PC-9 (cell line): Measurements from ENCODE around the gene SENP6. TPM values are rescaled to one million over a fixed set of nuclear protein-coding genes. Genes with fewer than 3 reads are reported as not detected.

Experiments
- BruUV-seq: library from RNA; stranded (reverse); fragments of 400-500 nt; replicated peaks from 2 replicates; lab custom pipeline; 2021; lab: Mats Ljungman, UMichigan
- CTCF ChIA-PET: fragments of 300-600 bp; sonication (Branson Sonifier 250); formaldehyde crosslinking; loops from one replicate; lab custom pipeline; 2022; ENCODE audit warnings: antibody characterized with exemption; lab: Charles Lee
- POLR2A ChIA-PET: fragments of 300-600 bp; sonication (Branson Sonifier 250); formaldehyde crosslinking; loops from one replicate; lab custom pipeline; 2022; ENCODE audit warnings: antibody characterized with exemption; ENCODE audit not compliant: unreplicated experiment; lab: Charles Lee
- DNase-seq, 2 experiments: peaks; one replicate each; pipeline versions ENCODE4 v3.0.0 to v3.0.0-alpha.2; 2015 to 2022; ENCODE audit warnings: mixed read lengths in 1 of 2
- H2AFZ ChIP-seq: fragments of 200-600 bp; sonication (generic); 2 replicates; pipeline ENCODE4 v1.8.1; 2017; ENCODE audit warnings: antibody characterized with exemption
- H3F3A ChIP-seq: fragments of 200-600 bp; sonication (generic); 2 replicates; pipeline ENCODE4 v1.8.1; 2017; ENCODE audit warnings: antibody characterized with exemption, mild to moderate bottlenecking, low read depth; ENCODE audit not compliant: insufficient read depth
- H3K27ac ChIP-seq: fragments of 200-600 bp; sonication (generic); 2 replicates; pipeline ENCODE4 v1.6.1; 2016; ENCODE audit warnings: mixed run types
- H3K27me3 ChIP-seq: fragments of 200-600 bp; sonication (generic); 2 replicates; pipeline ENCODE4 v1.6.1; 2016; ENCODE audit warnings: low read depth, mixed run types; ENCODE audit not compliant: insufficient read depth
- H3K36me3 ChIP-seq: fragments of 200-600 bp; sonication (generic); 2 replicates; pipeline ENCODE4 v1.6.1; 2016; ENCODE audit warnings: low read depth, mixed run types
- H3K4me1 ChIP-seq: fragments of 200-600 bp; sonication (generic); replicated peaks from 2 replicates; pipeline ENCODE4 v1.6.1; 2016; ENCODE audit warnings: mixed run types; ENCODE audit not compliant: insufficient read depth
- H3K4me2 ChIP-seq: fragments of 200-600 bp; sonication (generic); 2 replicates; pipeline ENCODE4 v1.6.1; 2017; ENCODE audit warnings: mixed run types
- H3K4me3 ChIP-seq: fragments of 200-600 bp; sonication (generic); 2 replicates; pipeline ENCODE4 v1.6.1; 2016; ENCODE audit warnings: mixed run types
- H3K79me2 ChIP-seq: fragments of 200-600 bp; sonication (generic); 2 replicates; pipeline ENCODE4 v1.6.1; 2017; ENCODE audit warnings: low read depth, mixed run types
- H3K9me2 ChIP-seq: fragments of 200-600 bp; sonication (generic); 2 replicates; pipeline ENCODE4 v1.8.1; 2017; ENCODE audit warnings: mild to moderate bottlenecking; ENCODE audit not compliant: insufficient read depth
- H3K9me3 ChIP-seq: fragments of 200-600 bp; sonication (generic); 2 replicates; pipeline ENCODE4 v1.8.1; 2016; ENCODE audit warnings: low read depth; ENCODE audit not compliant: insufficient read depth
- H4K20me1 ChIP-seq: fragments of 200-600 bp; sonication (generic); 2 replicates; pipeline ENCODE4 v1.8.1; 2017; ENCODE audit not compliant: insufficient read depth
- CTCF ChIP-seq: fragments of 200-600 bp; sonication (generic); conservative IDR thresholded peaks from 2 replicates; pipeline ENCODE4 v1.6.1; 2017; ENCODE audit warnings: mixed run types, antibody characterized with exemption, mild to moderate bottlenecking, moderate library complexity
- EZH2 ChIP-seq: fragments of 200-600 bp; sonication (generic); IDR thresholded peaks from 2 replicates; pipeline ENCODE4 v1.8.0; 2017; ENCODE audit warnings: antibody characterized with exemption, low read depth
- intact Hi-C: fragments of 100-400 bp; cut with micrococcal nuclease; formaldehyde crosslinking; loops from one replicate; pipeline ENCODE4 v1.10.0; 2022; ENCODE audit not compliant: unreplicated experiment
- total RNA-seq: library from RNA; stranded (reverse); gene quantifications from 2 replicates; pipeline ENCODE4 v1.2.3, GENCODE V29; 2021

The SENP6 gene
- total RNA-seq, 1 experiment from 2014 or later, result 70.4 TPM

- BruUV-seq, result no TSS peak
- H3F3A ChIP-seq, result peaks cover 12% of the 10 kb centered on the region
- no peaks in the 10 kb centered on the region for H4K20me1 ChIP-seq
- H3K27ac ChIP-seq, result peak overlapping the region; percentile 92
- no peaks in the 10 kb centered on the region; the same call in 1 of the 2 replicates for H3K9me3 ChIP-seq
- intact Hi-C loops, result no loop called here
- no peak overlapping the region for H2AFZ ChIP-seq
- H3K4me2 ChIP-seq, result peak overlapping the region; percentile 74
- ChIA-PET CTCF (no interaction called here), POLR2A (no interaction called here)
- peak; percentile 35 to 83 for DNase-seq
- H3K36me3 ChIP-seq, result no peaks in the 10 kb centered on the region
- H3K27me3 ChIP-seq, result no peaks in the 10 kb centered on the region
- TF ChIP-seq CTCF, result no peak
- no peak for TF ChIP-seq EZH2
- no peaks in the 10 kb centered on the region for H3K9me2 ChIP-seq
- H3K79me2 ChIP-seq, result no peaks in the 10 kb centered on the region
- H3K4me3 ChIP-seq, result peak overlapping the region; percentile 8; the same call in 1 of the 2 replicates
- H3K4me1 ChIP-seq, result peaks cover 23% of the 10 kb centered on the region
Measured at GRCh38 chr6:75735491-75736186, 134.0 kb downstream of the SENP6 start.

DNA sequence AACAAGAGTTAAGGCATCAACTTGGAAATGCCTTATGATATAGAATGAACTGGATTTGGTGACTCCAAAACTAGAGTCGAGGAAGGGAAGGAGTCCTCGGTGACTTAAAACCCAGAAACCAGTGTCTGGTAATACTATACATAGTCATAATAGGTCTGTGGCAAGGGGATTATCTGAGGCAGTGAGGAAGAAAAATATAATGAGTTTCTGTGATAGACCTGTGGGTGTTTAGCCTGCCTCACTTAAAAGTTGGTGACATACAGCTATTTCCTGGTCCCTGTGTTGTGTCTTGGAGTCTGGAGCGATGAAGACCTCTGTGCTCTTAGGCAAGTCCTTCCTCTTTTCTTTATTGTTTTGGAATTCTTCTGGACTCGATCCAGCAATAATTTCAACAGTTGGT is 142.3 kb downstream of the SENP6 start:
- Histone ChIP-seq H3K79me2 (no peaks in the 10 kb centered on the region), H3K4me3 (no peak overlapping the region), H3K9me3 (no peaks in the 10 kb centered on the region), H2AFZ (no peak overlapping the region), H3K4me1 (peaks cover 17% of the 10 kb centered on the region), H3F3A (peaks cover 21% of the 10 kb centered on the region), H4K20me1 (no peaks in the 10 kb centered on the region), H3K9me2 (no peaks in the 10 kb centered on the region), H3K27ac (no peak overlapping the region), H3K27me3 (no peaks in the 10 kb centered on the region), H3K4me2 (no peak overlapping the region), H3K36me3 (no peaks in the 10 kb centered on the region)
- intact Hi-C loops, result no loop called here
- TF ChIP-seq EZH2 (no peak), CTCF (no peak)
- BruUV-seq, result no TSS peak
- ChIA-PET POLR2A (no interaction called here), CTCF (no interaction called here)
- DNase-seq, result no peak

- Histone ChIP-seq H3K79me2 (peaks cover 12% of the 10 kb centered on the region), H4K20me1 (no peaks in the 10 kb centered on the region), H3K4me3 (no peak overlapping the region), H2AFZ (no peak overlapping the region), H3F3A (peaks cover 21% of the 10 kb centered on the region), H3K36me3 (no peaks in the 10 kb centered on the region), H3K27me3 (no peaks in the 10 kb centered on the region), H3K9me2 (no peaks in the 10 kb centered on the region), H3K4me1 (peaks cover 17% of the 10 kb centered on the region), H3K9me3 (no peaks in the 10 kb centered on the region), H3K4me2 (no peak overlapping the region), H3K27ac (no peak overlapping the region)
- intact Hi-C loops, result no loop called here
- no peak for TF ChIP-seq CTCF
- no peak for TF ChIP-seq EZH2
- ChIA-PET POLR2A (no interaction called here), CTCF (no interaction called here)
- no peak for DNase-seq
- BruUV-seq, result no TSS peak
Measured at GRCh38 chr6:75745404-75745803, 143.7 kb downstream of the SENP6 start.
